Calu3 (cell line): ENCODE results near the gene NOX4. TPM values are rescaled to one million over a fixed set of nuclear protein-coding genes. Genes with fewer than 3 reads are reported as not detected.

Source experiments
- BruUV-seq: library from RNA; stranded (reverse); fragments of 400-500 nt; replicated peaks from 2 replicates; lab custom pipeline; 2021; lab: Mats Ljungman, UMichigan
- CTCF ChIA-PET: fragments of 300-600 bp; sonication (Branson Sonifier 250); formaldehyde crosslinking; loops from one replicate; lab custom pipeline; 2022; ENCODE audit warnings: antibody characterized with exemption; lab: Charles Lee
- DNase-seq: peaks from one replicate; pipeline ENCODE4 v3.0.0; 2022
- H3K27ac Mint-ChIP-seq: one replicate; pipeline ENCODE4 v1.8.0; 2022; ENCODE audit warnings: mixed read lengths; ENCODE audit not compliant: unreplicated experiment
- H3K27me3 Mint-ChIP-seq: one replicate; pipeline ENCODE4 v1.8.0; 2022; ENCODE audit warnings: mixed read lengths; ENCODE audit not compliant: unreplicated experiment
- H3K36me3 Mint-ChIP-seq: one replicate; pipeline ENCODE4 v1.8.0; 2022; ENCODE audit warnings: mild to moderate bottlenecking, moderate library complexity, mixed read lengths; ENCODE audit not compliant: insufficient read depth, unreplicated experiment
- H3K4me1 Mint-ChIP-seq: one replicate; pipeline ENCODE4 v1.8.0; 2022; ENCODE audit warnings: mild to moderate bottlenecking, low read depth, mixed read lengths; ENCODE audit not compliant: unreplicated experiment
- H3K4me3 Mint-ChIP-seq: one replicate; pipeline ENCODE4 v1.8.0; 2022; ENCODE audit warnings: mild to moderate bottlenecking, low read depth, moderate library complexity, mixed read lengths; ENCODE audit not compliant: unreplicated experiment
- H3K9me3 Mint-ChIP-seq: one replicate; pipeline ENCODE4 v1.8.0; 2022; ENCODE audit warnings: low read depth, mixed read lengths; ENCODE audit not compliant: unreplicated experiment
- CTCF ChIP-seq: fragments of 200-600 bp; IDR thresholded peaks from one replicate; pipeline ENCODE4 v1.8.0; 2022; ENCODE audit warnings: antibody characterized with exemption; ENCODE audit not compliant: unreplicated experiment
- intact Hi-C: fragments of 100-400 bp; cut with micrococcal nuclease; formaldehyde crosslinking; loops from one replicate; pipeline ENCODE4 v1.10.0; 2022; ENCODE audit not compliant: unreplicated experiment
- total RNA-seq: library from RNA; stranded (reverse); gene quantifications from 2 replicates; pipeline ENCODE4 v1.2.3, GENCODE V29; 2022

The NOX4 gene
- total RNA-seq, 1 experiment from 2014 or later, result not detected

- Mint-ChIP-seq H3K4me3 (no peak overlapping the region), H3K36me3 (no peaks in the 10 kb centered on the region), H3K27me3 (no peaks in the 10 kb centered on the region), H3K27ac (no peak overlapping the region), H3K4me1 (no peaks in the 10 kb centered on the region), H3K9me3 (no peaks in the 10 kb centered on the region)
- no TSS peak for BruUV-seq
- CTCF ChIA-PET, result no interaction called here
- no peak for DNase-seq
- intact Hi-C loops, result no loop called here
- TF ChIP-seq CTCF, result no peak
These were observed 2.3 kb upstream of the NOX4 start for GRCh38 chr11:89493431-89493830.

GRCh38 chr11:89490602-89490980 lies 584 bp downstream of the NOX4 start:
- no peaks in the 10 kb centered on the region for H3K4me1 Mint-ChIP-seq
- no peak overlapping the region for H3K4me3 Mint-ChIP-seq
- no peaks in the 10 kb centered on the region for H3K36me3 Mint-ChIP-seq
- CTCF ChIA-PET, result interaction anchor here (0.7 kb wide), 1 partner anchor 299 kb away, joined by 4 read pairs; no protein-coding TSS in a partner anchor
- intact Hi-C loops, result no loop called here
- no peak overlapping the region for H3K27ac Mint-ChIP-seq
- no peaks in the 10 kb centered on the region for H3K27me3 Mint-ChIP-seq
- no peak for TF ChIP-seq CTCF
- H3K9me3 Mint-ChIP-seq, result no peaks in the 10 kb centered on the region
- BruUV-seq, result no TSS peak
- no peak for DNase-seq

- CTCF ChIA-PET, result no interaction called here
- no TSS peak for BruUV-seq
- intact Hi-C loops, result no loop called here
- Mint-ChIP-seq H3K36me3 (no peaks in the 10 kb centered on the region), H3K4me1 (no peaks in the 10 kb centered on the region), H3K9me3 (no peaks in the 10 kb centered on the region), H3K4me3 (no peak overlapping the region), H3K27ac (no peak overlapping the region), H3K27me3 (no peaks in the 10 kb centered on the region)
- TF ChIP-seq CTCF, result no peak
- no peak for DNase-seq
These were observed 1.2 kb downstream of the NOX4 start for GRCh38 chr11:89489930-89490329.

GRCh38 chr11:89487016-89487415 lies 4.2 kb downstream of the NOX4 start:
- no peak for DNase-seq
- TF ChIP-seq CTCF, result no peak
- intact Hi-C loops, result no loop called here
- Mint-ChIP-seq H3K36me3 (no peaks in the 10 kb centered on the region), H3K9me3 (no peaks in the 10 kb centered on the region), H3K27me3 (no peaks in the 10 kb centered on the region), H3K27ac (no peak overlapping the region), H3K4me3 (no peak overlapping the region), H3K4me1 (no peaks in the 10 kb centered on the region)
- CTCF ChIA-PET, result no interaction called here
- BruUV-seq, result no TSS peak

GRCh38 chr11:89484896-89485295 lies 6.3 kb downstream of the NOX4 start:
- Mint-ChIP-seq H3K27ac (no peak overlapping the region), H3K4me3 (no peak overlapping the region), H3K36me3 (no peaks in the 10 kb centered on the region), H3K27me3 (no peaks in the 10 kb centered on the region), H3K4me1 (no peaks in the 10 kb centered on the region), H3K9me3 (no peaks in the 10 kb centered on the region)
- CTCF ChIA-PET, result no interaction called here
- BruUV-seq, result no TSS peak
- intact Hi-C loops, result no loop called here
- DNase-seq, result no peak
- no peak for TF ChIP-seq CTCF
